ENCODE results near the gene WBP1.

DNA sequence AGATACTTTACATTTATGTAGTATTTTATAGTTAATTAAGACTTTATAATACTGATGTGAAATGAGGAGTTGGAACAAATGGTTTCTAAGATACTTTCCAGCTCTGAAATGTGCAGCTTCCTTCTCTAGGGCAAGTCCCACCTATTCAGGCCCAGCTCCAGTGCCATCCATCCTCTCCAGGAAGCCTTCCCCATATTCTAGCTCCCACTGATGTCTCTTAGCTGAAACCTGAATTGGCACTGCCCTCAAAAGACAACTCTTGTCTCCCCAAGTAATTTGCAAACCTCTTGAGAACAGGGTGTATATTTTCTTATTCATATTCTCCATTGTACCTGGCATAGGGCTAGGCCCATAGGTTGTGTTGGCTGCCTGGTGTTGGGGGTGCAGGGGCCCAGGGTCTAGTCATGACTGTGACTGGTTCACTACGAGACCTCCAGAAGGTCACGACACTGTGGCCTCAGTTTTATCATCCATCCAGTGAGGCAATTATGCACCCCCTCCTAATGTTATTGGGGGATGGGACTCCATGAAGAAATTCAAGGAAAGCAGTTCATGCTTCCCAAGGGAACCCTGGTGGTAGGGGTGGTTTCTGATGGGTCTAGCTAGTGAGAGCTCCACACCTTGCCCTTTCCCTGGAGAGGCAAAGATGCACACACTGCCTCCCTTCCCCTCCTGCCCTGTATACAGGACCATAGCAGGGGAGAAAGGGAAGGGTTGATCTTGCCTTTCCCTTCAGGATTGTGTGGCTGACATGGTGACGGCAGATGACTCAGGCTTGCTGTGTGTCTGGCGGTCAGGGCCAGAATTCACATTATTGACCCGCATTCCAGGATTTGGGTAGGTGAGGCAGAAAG lies 33.9 kb upstream of the WBP1 start:
- TF ChIP-seq, protein P1, sequence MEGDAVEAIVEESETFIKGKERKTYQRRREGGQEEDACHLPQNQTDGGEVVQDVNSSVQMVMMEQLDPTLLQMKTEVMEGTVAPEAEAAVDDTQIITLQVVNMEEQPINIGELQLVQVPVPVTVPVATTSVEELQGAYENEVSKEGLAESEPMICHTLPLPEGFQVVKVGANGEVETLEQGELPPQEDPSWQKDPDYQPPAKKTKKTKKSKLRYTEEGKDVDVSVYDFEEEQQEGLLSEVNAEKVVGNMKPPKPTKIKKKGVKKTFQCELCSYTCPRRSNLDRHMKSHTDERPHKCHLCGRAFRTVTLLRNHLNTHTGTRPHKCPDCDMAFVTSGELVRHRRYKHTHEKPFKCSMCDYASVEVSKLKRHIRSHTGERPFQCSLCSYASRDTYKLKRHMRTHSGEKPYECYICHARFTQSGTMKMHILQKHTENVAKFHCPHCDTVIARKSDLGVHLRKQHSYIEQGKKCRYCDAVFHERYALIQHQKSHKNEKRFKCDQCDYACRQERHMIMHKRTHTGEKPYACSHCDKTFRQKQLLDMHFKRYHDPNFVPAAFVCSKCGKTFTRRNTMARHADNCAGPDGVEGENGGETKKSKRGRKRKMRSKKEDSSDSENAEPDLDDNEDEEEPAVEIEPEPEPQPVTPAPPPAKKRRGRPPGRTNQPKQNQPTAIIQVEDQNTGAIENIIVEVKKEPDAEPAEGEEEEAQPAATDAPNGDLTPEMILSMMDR (IDR thresholded peaks at IDR 0.05 in 2 of 3, conservative IDR thresholded peaks at IDR 0.05 in 1 of 3; ENCODE audit: control insufficient read depth in 2 of 3, extremely low read depth in 1 of 3, insufficient read depth in 1 of 3, low read depth in 3 of 3, low read length in 3 of 3) = no peak
- TF ChIP-seq MYC (IDR thresholded peaks at IDR 0.05; ENCODE audit: insufficient read depth, insufficient read length, insufficient replicate concordance, low read length, severe bottlenecking) (no peak), RELA (IDR thresholded peaks at IDR 0.05; ENCODE audit: borderline replicate concordance, partially characterized antibody) (no peak), NR2C2 (IDR thresholded peaks at IDR 0.05; ENCODE audit: borderline replicate concordance, control insufficient read depth, insufficient read length, low read depth) (no peak), ZNF274 (IDR thresholded peaks at IDR 0.05; ENCODE audit: insufficient read depth, insufficient read length) (no peak), ZNF384 (IDR thresholded peaks at IDR 0.05; ENCODE audit: borderline replicate concordance, low read depth, low read length) (no peak)
